H1 (cell line): ENCODE results near the gene SHCBP1L. TPM values are rescaled to one million over a fixed set of nuclear protein-coding genes. Genes with fewer than 3 reads are reported as not detected.

ENCODE experiments used
- CEBPB ChIP-seq: IDR thresholded peaks from 2 replicates; pipeline ENCODE4 v1.6.1; 2012; ENCODE audit warnings: low read depth, low read length
- CHD2 ChIP-seq: IDR thresholded peaks from 2 replicates; pipeline ENCODE4 v1.6.1; 2012; ENCODE audit warnings: low read length, improper control_type of control experiment
- POLR2AphosphoS5 ChIP-seq: IDR thresholded peaks from 2 replicates; pipeline ENCODE4 v1.6.1; 2011; ENCODE audit warnings: low read depth, low read length
- RBBP5 ChIP-seq: IDR thresholded peaks from 2 replicates; pipeline ENCODE4 v1.7.1; 2012; ENCODE audit warnings: low read depth, mild to moderate bottlenecking, inconsistent platforms, low read length, moderate library complexity, borderline replicate concordance
- SP4 ChIP-seq: IDR thresholded peaks from 2 replicates; pipeline ENCODE4 v1.6.1; 2012; ENCODE audit warnings: low read length, inconsistent platforms
- SUZ12 ChIP-seq: fragments of 200-600 bp; sonication (generic); IDR thresholded peaks from 2 replicates; pipeline ENCODE4 v1.6.1; 2012; ENCODE audit warnings: mild to moderate bottlenecking, inconsistent platforms, low read length, moderate library complexity, mixed read lengths
- TCF12 ChIP-seq: IDR thresholded peaks from 2 replicates; pipeline ENCODE4 v1.6.1; 2011; ENCODE audit warnings: low read depth, mild to moderate bottlenecking, low read length
- polyA plus RNA-seq, 7 experiments: library from polyadenylated mRNA; depleted of rRNA in 3 of 7; stranded (reverse) in 5 of 7; unstranded in 2 of 7; fragments of >200 nt in 5 of 7; fragments of 200-250 nt in 2 of 7; gene quantifications; 1 replicate in 5 of 7; 2 replicates in 1 of 7; 4 replicates in 1 of 7; pipeline versions ENCODE4 v1.2.1 to v1.2.3, GENCODE V29; 2011 to 2013; ENCODE audit warnings: missing spikeins in 2 of 7, mixed read lengths in 2 of 7
- total RNA-seq: library from RNA; stranded (reverse); fragmentation: NEBNext Ultra II Directional; extraction: Animal tissue kit (Norgen Biotek cat#: 25700); gene quantifications from 2 replicates; pipeline ENCODE4 v1.2.1, GENCODE V29; 2021
- TF ChIP-seq, protein P1 (sequence below): IDR thresholded peaks from 2 replicates; pipeline ENCODE4 v1.6.1; 2011; ENCODE audit warnings: low read depth, mild to moderate bottlenecking, low read length; ENCODE audit not compliant: insufficient read depth
- TF ChIP-seq, protein P2 (sequence below): fragments of 300-600 bp; sonication (generic); IDR thresholded peaks from 2 replicates; pipeline ENCODE4 v1.7.1; 2012; ENCODE audit warnings: low read length, moderate library complexity, mild to moderate bottlenecking, inconsistent platforms; ENCODE audit not compliant: insufficient replicate concordance
- TF ChIP-seq, protein P3 (sequence below): IDR thresholded peaks from 2 replicates; pipeline ENCODE4 v1.6.1; 2012; ENCODE audit warnings: low read length, inconsistent platforms

SHCBP1L gene
- total and polyA plus RNA-seq, 2 of the 8 experiments (the other 6 are each of a cell fraction or from before 2014, with no cell fraction given): not detected

DNA sequence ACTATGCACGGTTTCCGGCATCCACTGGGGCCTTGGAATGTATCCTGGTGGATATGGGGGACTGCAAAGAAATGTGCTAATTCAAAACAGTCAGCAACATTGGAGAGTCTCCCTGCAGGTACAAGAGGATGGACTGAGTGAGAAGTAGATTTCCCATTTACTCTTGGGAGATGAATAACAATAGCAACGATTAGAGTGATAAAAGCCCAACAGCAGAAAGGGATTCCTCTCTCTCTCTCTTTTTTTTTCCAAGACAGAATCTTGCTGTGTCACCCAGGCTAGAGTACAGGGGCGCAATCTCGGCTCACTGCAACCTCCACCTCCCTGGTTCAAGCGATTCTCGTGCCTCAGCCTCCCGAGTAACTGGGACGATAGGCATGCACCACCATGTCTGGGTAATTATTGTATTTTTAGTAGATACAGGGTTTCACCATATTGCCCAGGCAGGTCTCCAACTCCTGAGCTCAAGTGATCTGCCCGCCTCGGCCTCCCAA, 5.0 kb upstream of the SHCBP1L start (continued):
- TF ChIP-seq SUZ12: no peak
- no peak for TF ChIP-seq CEBPB
- no peak for TF ChIP-seq CHD2
- TF ChIP-seq, protein P1, sequence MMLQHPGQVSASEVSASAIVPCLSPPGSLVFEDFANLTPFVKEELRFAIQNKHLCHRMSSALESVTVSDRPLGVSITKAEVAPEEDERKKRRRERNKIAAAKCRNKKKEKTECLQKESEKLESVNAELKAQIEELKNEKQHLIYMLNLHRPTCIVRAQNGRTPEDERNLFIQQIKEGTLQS: no peak
- TF ChIP-seq, protein P2, sequence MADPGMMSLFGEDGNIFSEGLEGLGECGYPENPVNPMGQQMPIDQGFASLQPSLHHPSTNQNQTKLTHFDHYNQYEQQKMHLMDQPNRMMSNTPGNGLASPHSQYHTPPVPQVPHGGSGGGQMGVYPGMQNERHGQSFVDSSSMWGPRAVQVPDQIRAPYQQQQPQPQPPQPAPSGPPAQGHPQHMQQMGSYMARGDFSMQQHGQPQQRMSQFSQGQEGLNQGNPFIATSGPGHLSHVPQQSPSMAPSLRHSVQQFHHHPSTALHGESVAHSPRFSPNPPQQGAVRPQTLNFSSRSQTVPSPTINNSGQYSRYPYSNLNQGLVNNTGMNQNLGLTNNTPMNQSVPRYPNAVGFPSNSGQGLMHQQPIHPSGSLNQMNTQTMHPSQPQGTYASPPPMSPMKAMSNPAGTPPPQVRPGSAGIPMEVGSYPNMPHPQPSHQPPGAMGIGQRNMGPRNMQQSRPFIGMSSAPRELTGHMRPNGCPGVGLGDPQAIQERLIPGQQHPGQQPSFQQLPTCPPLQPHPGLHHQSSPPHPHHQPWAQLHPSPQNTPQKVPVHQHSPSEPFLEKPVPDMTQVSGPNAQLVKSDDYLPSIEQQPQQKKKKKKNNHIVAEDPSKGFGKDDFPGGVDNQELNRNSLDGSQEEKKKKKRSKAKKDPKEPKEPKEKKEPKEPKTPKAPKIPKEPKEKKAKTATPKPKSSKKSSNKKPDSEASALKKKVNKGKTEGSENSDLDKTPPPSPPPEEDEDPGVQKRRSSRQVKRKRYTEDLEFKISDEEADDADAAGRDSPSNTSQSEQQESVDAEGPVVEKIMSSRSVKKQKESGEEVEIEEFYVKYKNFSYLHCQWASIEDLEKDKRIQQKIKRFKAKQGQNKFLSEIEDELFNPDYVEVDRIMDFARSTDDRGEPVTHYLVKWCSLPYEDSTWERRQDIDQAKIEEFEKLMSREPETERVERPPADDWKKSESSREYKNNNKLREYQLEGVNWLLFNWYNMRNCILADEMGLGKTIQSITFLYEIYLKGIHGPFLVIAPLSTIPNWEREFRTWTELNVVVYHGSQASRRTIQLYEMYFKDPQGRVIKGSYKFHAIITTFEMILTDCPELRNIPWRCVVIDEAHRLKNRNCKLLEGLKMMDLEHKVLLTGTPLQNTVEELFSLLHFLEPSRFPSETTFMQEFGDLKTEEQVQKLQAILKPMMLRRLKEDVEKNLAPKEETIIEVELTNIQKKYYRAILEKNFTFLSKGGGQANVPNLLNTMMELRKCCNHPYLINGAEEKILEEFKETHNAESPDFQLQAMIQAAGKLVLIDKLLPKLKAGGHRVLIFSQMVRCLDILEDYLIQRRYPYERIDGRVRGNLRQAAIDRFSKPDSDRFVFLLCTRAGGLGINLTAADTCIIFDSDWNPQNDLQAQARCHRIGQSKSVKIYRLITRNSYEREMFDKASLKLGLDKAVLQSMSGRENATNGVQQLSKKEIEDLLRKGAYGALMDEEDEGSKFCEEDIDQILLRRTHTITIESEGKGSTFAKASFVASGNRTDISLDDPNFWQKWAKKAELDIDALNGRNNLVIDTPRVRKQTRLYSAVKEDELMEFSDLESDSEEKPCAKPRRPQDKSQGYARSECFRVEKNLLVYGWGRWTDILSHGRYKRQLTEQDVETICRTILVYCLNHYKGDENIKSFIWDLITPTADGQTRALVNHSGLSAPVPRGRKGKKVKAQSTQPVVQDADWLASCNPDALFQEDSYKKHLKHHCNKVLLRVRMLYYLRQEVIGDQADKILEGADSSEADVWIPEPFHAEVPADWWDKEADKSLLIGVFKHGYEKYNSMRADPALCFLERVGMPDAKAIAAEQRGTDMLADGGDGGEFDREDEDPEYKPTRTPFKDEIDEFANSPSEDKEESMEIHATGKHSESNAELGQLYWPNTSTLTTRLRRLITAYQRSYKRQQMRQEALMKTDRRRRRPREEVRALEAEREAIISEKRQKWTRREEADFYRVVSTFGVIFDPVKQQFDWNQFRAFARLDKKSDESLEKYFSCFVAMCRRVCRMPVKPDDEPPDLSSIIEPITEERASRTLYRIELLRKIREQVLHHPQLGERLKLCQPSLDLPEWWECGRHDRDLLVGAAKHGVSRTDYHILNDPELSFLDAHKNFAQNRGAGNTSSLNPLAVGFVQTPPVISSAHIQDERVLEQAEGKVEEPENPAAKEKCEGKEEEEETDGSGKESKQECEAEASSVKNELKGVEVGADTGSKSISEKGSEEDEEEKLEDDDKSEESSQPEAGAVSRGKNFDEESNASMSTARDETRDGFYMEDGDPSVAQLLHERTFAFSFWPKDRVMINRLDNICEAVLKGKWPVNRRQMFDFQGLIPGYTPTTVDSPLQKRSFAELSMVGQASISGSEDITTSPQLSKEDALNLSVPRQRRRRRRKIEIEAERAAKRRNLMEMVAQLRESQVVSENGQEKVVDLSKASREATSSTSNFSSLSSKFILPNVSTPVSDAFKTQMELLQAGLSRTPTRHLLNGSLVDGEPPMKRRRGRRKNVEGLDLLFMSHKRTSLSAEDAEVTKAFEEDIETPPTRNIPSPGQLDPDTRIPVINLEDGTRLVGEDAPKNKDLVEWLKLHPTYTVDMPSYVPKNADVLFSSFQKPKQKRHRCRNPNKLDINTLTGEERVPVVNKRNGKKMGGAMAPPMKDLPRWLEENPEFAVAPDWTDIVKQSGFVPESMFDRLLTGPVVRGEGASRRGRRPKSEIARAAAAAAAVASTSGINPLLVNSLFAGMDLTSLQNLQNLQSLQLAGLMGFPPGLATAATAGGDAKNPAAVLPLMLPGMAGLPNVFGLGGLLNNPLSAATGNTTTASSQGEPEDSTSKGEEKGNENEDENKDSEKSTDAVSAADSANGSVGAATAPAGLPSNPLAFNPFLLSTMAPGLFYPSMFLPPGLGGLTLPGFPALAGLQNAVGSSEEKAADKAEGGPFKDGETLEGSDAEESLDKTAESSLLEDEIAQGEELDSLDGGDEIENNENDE: peak; percentile 41
- TF ChIP-seq RBBP5: no peak
- no peak for TF ChIP-seq SP4
- no peak for TF ChIP-seq POLR2AphosphoS5
- TF ChIP-seq, protein P3, sequence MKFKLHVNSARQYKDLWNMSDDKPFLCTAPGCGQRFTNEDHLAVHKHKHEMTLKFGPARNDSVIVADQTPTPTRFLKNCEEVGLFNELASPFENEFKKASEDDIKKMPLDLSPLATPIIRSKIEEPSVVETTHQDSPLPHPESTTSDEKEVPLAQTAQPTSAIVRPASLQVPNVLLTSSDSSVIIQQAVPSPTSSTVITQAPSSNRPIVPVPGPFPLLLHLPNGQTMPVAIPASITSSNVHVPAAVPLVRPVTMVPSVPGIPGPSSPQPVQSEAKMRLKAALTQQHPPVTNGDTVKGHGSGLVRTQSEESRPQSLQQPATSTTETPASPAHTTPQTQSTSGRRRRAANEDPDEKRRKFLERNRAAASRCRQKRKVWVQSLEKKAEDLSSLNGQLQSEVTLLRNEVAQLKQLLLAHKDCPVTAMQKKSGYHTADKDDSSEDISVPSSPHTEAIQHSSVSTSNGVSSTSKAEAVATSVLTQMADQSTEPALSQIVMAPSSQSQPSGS: no peak
- peak; percentile 56; the same call in 1 of the 2 replicates for TF ChIP-seq TCF12
